CD4-positive, alpha-beta T cell treated with Interleukin-12 subunit alpha and Interleukin-12 subunit beta, for 1 hour (primary cell): ENCODE measurements around the gene CACNB2.
"Not testable (repeated sequence)": the region's sequence is repeated elsewhere in the genome, so short reads cannot be mapped to it uniquely, and the experiment has no call there.

Source experiments
- DNase-seq: peaks from one replicate; pipeline ENCODE4 v3.0.0-alpha.2; 2020

The CACNB2 gene

DNA sequence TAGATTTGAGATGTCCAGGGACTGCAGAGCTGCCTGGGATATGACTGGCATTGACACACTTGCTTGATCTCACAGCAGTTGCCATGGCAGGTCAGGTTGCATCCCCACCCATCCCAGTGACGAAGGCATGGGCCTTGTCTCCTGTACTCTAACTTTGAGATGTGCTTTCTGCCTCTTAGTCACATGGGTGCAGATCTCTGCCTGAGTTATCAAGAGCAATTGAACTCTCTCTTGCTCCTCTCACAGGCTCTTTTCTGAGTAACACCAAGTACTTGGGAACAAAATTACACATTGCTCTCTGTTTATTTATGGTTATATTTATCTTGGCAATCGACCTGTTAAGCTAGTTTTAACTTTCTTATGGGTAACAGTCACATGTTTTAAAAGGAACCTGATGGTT lies 273.8 kb downstream of the CACNB2 start:
- DNase-seq, result no peak

GRCh38 chr10:18417950-18418527 lies 277.8 kb downstream of the CACNB2 start:
- DNase-seq, result no peak

GRCh38 chr10:18418541-18419215 lies 278.5 kb downstream of the CACNB2 start:
- DNase-seq, result no peak

DNA sequence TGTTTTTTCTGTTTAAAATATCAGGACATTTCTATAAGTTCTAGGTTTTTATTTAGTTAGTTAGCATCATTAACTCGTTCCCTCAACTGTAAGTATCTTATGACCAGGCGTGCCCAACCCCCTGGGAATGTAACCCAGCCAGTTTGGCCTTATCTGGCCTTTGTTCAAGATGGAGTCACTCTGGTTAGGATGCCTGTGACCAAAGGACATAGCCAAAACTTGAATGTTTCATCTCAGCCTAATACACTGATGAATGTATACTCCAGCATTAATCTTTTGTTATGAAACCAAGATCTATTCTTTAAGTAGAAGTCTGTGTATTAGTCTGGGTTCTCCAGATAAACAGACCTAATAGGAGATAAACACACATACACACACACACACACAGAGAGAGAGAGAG lies 279.7 kb downstream of the CACNB2 start:
- DNase-seq, result no peak

DNA sequence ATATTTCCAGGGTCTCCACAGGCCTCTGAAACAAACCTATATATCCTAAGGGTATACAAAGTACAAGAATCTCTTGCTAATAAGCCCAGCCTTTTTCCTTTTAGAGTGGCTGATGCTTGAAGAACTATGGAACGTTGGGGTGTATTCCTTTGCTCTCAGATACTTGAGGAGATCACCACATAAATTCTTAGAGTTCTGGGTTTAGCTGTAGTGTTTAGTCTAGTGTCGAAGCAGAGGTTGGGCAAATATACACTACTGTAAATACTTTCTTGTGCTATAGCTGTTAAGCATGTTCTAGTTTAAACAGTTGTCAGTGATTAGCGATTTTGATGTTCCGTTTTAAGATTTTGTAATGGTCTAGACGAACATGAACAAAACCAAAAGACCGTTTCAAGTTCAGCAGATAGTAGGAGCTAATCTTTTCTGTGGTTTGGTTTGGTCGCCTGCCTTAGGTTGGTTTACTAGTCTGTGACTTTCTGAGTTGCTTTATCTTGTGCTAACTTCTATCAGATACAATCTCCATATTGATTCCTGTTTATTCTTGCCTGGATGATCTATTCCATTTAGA lies 281.6 kb downstream of the CACNB2 start:
- no peak for DNase-seq

GRCh38 chr10:18423058-18423637 lies 282.9 kb downstream of the CACNB2 start:
- no peak for DNase-seq

- DNase-seq, result no peak
Observed at GRCh38 chr10:18424200-18424599, 284.0 kb downstream of the CACNB2 start.

DNA sequence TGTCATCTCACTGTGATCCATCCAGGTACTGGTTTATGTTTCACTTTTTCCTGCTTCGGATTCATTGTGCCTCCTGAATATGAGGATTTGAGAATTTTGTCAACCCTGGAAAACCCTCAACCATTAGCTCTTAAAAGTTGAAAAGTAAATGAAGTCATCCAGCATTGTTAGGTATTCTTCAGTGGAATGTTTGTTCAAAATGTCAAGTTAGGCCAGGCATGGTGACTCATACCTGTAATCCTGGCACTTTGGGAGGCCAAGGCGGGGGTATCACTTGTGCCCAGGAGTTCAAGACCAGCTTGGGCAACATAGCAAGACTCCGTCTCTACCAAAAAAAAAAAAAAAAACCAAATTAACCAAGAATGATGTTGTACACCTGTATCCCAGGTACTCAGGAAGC lies 289.1 kb downstream of the CACNB2 start:
- DNase-seq, result no peak

DNA sequence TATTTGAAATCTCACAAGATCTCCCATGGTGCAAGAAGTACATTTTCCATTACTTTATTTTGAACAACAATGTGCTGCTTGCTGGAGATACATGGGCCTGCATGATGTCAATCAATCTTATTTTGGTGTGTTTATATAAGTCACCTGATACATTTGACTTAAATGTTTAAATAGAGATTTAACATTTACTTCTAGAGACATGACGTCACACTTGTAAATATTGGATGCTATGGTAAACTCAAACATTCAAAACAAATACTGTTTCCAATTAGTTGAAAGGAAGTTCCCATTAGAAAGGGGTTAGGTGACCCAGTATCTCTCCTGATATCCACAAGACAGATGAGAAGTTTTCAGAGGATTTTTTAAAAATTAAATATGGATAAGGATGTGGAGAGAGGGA lies 296.7 kb downstream of the CACNB2 start:
- no peak for DNase-seq

- DNase-seq, result no peak
Observed at GRCh38 chr10:18437486-18437885, 297.3 kb downstream of the CACNB2 start.

- no peak for DNase-seq
Observed at GRCh38 chr10:18438361-18439126, 298.3 kb downstream of the CACNB2 start.

DNA sequence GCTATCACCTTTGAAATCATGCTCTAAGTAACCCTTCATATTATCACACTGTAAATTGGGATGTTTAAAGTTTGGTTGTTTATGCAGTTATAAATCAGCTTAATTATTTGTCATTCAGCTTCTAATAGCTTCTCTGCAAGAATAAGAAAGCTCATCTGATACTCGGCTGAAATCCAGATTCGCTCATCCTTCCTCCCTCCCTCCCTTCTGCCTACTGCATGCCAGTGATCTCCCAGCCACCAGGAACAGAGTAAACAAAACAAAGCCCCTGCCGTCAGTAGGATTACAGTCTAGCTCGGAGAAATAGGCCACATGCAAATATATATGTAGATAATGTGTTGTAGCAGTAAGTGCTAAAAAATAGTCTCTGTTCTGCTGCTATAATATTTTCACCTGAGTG lies 299.4 kb downstream of the CACNB2 start:
- no peak for DNase-seq

DNA sequence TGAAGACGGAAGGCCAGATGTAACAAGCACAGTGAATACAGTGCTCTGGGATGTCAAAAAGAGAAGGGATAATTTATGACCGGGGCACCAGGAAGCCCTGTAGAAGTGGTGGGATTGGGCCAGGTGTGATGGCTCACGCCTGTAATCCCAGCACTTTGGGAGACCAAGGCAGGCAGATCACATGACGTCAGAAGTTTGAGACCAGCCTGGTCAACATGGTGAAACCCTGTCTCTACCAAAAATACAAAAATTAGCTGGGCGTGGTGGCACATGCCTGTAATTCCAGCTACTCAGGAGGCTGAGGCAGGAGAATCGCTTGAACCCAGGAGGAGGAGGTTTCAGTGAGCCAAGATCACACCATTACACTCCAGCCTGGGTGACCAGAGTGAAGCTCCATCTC lies 305.4 kb downstream of the CACNB2 start:
- DNase-seq, result not testable (repeated sequence)

- no peak for DNase-seq
Observed at GRCh38 chr10:18446205-18446604, 306.0 kb downstream of the CACNB2 start.

DNA sequence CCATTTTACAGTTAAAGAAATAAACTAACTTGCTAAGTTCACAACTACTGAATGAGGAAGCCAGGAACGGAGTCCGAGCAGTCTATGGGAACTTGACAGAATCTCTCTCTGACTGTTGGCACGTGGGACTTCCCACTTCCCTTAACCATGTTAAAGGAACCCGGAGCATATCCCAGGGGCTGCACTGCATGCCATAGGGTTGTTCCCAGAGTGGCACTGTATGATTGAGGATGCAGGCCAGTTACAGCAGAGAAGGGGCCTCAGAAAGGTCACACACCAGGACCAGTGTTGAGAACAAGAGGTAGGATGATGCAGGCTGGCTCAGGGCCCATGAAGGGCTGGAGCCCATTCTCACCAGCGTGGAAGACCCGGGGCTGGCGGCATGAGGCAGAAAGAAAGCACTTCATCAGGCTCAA lies 309.4 kb downstream of the CACNB2 start:
- DNase-seq, result no peak

DNA sequence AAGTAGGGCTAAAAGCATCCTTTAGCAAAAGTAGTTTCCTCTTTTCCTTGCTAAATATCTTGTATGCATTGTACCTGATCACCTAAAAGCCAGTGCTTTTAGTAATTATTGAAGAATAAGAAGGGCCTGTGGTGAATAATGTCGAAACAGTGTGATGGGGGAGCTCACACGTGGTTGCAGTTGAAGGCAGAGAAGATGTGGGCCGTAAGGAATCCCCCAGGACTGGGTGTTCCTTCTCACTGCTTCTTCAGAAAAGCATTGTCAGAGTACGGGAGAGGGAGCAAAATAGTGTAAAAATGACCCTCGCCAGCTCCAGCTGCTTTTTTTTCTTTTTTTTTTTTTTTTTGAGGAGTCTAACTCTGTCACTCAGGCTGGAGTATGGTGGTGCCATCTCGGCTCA lies 310.1 kb downstream of the CACNB2 start:
- DNase-seq, result no peak

- DNase-seq, result no peak
Observed at GRCh38 chr10:18455086-18455884, 315.1 kb downstream of the CACNB2 start.

DNA sequence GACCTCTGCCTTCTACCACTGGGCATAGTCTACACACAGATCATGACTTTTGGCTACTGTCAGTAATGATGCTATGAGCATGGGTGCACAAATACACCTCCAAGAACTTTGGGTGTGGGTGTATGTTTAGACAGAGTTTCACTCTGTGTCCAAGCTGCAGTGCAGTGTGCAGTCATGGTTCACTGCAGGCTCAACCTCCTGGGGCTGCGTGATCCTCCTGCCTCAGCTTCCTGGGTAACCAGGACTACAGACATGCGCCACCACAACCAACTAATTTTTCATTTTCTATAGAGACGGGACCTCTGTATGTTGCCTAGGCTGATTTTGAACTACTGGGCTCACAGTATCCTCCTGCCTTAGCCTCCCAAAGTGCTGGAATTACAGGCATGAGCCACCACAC lies 316.8 kb downstream of the CACNB2 start:
- no peak for DNase-seq

- DNase-seq, result no peak
Observed at GRCh38 chr10:18460032-18460431, 319.8 kb downstream of the CACNB2 start.

DNA sequence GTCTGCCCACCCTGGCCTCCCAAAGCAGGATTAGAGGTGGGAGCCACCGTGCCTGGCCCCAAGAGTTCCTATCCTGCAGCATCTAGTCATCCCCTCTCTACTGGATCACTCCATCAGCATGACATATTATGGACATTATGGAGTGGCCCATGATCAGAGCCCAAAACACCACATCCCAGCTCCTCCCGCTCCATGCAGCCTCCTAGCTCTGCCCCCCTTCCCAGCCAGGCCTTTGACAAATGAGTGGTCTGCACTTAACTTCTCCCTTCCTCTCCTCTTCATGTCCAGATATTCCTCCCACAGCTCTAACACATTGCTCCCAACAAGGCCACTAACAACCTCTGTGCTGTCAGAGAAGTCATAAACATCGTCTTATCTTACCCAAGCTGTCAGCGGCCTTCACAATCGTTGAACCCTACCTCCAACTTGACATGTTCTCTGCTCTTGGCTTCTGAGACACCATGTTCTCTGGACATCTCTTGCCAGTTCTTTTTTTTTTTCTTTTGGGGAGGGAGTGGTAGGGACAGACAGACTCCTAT lies 323.5 kb downstream of the CACNB2 start:
- no peak for DNase-seq

- no peak for DNase-seq
Observed at GRCh38 chr10:18469125-18469524, 328.9 kb downstream of the CACNB2 start.

GRCh38 chr10:18472977-18473376 lies 332.8 kb downstream of the CACNB2 start:
- DNase-seq, result no peak
